Measurements from ENCODE around the gene PIGC. TPM values are rescaled to one million over a fixed set of nuclear protein-coding genes. Genes with fewer than 3 reads are reported as not detected.
A peak's percentile ranks its signal among the peaks of the same experiment; 100 is the strongest.

The PIGC gene
- total and polyA plus RNA-seq, 12 donors: 19.7 to 33.6 (median 25.2) TPM

DNA sequence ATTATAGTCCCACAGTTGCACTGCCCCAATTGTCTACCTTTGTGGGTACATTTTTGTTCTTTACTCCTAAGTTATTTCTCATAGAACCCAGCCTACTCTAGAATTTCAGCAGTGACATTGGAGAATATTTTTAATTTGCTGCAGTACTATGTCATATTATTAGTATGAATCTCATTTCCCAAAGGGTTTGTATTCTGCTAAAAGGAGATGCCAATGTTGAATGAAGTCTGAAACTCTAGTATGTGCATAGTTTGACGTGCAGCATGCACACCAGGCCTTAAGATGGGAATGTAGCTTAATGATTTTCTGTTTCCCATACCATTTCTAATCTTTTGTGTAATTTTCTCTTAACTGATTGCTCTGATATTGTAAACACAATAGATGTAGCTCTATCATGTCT is 33.8 kb downstream of the PIGC start:
- intact Hi-C loops (cut with DNase I): no loop called here
- no peak for DNase-seq
- Histone ChIP-seq H3K27ac (no peak overlapping the region), H3K27me3 (no peaks in the 10 kb centered on the region), H3K4me3 (no peak overlapping the region), H3K36me3 (replicated peaks in 1 of 2) (no peaks in the 10 kb centered on the region), H3K9me3 (replicated peaks in 1 of 3) (no peaks in the 10 kb centered on the region), H3K4me1 (replicated peaks in 1 of 2) (no peaks in the 10 kb centered on the region)
- no peak for TF ChIP-seq POLR2A (IDR thresholded peaks at IDR 0.05)
- TF ChIP-seq, protein P1, sequence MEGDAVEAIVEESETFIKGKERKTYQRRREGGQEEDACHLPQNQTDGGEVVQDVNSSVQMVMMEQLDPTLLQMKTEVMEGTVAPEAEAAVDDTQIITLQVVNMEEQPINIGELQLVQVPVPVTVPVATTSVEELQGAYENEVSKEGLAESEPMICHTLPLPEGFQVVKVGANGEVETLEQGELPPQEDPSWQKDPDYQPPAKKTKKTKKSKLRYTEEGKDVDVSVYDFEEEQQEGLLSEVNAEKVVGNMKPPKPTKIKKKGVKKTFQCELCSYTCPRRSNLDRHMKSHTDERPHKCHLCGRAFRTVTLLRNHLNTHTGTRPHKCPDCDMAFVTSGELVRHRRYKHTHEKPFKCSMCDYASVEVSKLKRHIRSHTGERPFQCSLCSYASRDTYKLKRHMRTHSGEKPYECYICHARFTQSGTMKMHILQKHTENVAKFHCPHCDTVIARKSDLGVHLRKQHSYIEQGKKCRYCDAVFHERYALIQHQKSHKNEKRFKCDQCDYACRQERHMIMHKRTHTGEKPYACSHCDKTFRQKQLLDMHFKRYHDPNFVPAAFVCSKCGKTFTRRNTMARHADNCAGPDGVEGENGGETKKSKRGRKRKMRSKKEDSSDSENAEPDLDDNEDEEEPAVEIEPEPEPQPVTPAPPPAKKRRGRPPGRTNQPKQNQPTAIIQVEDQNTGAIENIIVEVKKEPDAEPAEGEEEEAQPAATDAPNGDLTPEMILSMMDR (IDR thresholded peaks at IDR 0.05): peak in 1 of 6 experiments; percentile 5
- 91 to 100% (median 92%) methylated on average over 1 of the region's 1 CpG for WGBS, 4 donors

DNA sequence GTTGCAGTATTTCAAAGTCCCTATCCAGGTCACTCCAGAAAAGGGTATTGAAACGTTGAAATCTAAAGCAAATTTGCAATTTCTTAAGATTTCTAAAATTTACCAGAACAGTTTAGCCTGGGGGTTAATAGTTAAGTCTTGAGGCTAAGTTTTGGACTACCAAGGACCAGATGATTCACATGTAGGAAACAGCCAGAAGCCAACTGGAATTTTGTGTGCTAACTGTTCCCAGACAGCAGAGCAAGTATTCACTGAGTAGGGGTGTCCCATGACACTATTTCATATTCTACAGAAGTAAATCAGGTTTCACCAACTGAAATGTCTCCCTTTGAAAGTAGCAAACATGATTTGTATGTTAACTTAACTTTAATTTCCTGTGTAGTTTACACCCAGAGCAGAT is 34.9 kb downstream of the PIGC start:
- H3K9me3 ChIP-seq (replicated peaks in 1 of 3): no peaks in the 10 kb centered on the region
- no peaks in the 10 kb centered on the region for H3K27me3 ChIP-seq
- WGBS, 4 donors: 91 to 96% (median 92%) methylated on average over 1 of the region's 1 CpG
- intact Hi-C loops (cut with DNase I): loop anchor here (10.0 kb wide), 2 partner anchors 404 to 414 kb away; no protein-coding TSS in a partner anchor
- no peak for DNase-seq
- TF ChIP-seq, protein P1 (IDR thresholded peaks at IDR 0.05): no peak
- no peak for TF ChIP-seq POLR2A (IDR thresholded peaks at IDR 0.05)
- no peak overlapping the region for H3K4me3 ChIP-seq
- H3K27ac ChIP-seq: no peak overlapping the region
- no peaks in the 10 kb centered on the region for H3K36me3 ChIP-seq (replicated peaks in 1 of 2)
- no peaks in the 10 kb centered on the region for H3K4me1 ChIP-seq (replicated peaks in 1 of 2)

DNA sequence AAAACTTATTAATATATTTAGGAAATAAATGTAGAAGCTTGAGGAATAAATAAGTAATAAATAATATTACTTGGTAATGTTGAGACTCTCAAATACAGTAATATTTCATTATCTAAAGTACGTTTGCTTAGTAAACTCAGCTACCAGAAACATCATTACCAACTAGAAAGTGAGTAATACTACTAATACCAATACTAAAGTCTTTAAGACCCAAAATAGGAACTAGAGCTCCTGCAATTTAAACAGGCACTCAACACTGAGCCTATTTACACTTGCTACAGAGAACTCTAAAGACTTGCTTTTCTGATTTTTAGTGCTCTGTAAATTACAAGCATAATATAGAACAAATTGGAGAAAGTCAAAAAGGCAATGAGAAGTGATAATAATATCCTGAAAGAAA is 36.9 kb downstream of the PIGC start:
- Histone ChIP-seq H3K4me3 (no peak overlapping the region), H3K9me3 (replicated peaks in 1 of 3) (no peaks in the 10 kb centered on the region), H3K27me3 (no peaks in the 10 kb centered on the region), H3K36me3 (replicated peaks in 1 of 2) (no peaks in the 10 kb centered on the region), H3K27ac (no peak overlapping the region), H3K4me1 (replicated peaks in 1 of 2) (peaks cover 0 to 14% of the 10 kb centered on the region in 2 donors)
- TF ChIP-seq POLR2A (IDR thresholded peaks at IDR 0.05): no peak
- TF ChIP-seq, protein P1 (IDR thresholded peaks at IDR 0.05): no peak
- intact Hi-C loops (cut with DNase I): loop anchor here (10.0 kb wide), 2 partner anchors 402 to 412 kb away; no protein-coding TSS in a partner anchor
- no peak for DNase-seq
- WGBS, 4 donors: 85 to 97% (median 95%) methylated on average over 1 of the region's 1 CpG

DNA sequence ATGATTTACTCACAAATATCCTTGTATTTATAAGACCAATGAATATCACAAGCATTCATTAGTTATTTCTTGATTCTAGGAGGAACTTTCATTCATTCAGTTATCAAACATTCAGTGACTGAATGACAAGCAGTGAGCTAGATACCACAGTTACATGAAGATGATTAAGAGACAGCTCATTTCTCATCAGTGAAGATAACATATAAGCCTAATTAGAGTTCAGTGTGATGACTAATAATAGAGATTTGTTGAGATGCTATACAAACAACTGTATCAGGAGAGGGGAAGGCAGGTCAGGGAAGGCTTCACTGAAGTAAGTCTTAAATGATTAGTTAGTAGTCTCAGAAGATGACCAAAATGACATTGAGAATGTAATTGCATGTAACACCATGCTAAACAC is 38.0 kb downstream of the PIGC start:
- no peak overlapping the region for H3K4me3 ChIP-seq
- H3K9me3 ChIP-seq (replicated peaks in 1 of 3): no peaks in the 10 kb centered on the region
- no peak for DNase-seq
- no peak overlapping the region for H3K27ac ChIP-seq
- peaks cover 0 to 14% of the 10 kb centered on the region in 2 donors for H3K4me1 ChIP-seq (replicated peaks in 1 of 2)
- H3K27me3 ChIP-seq: no peaks in the 10 kb centered on the region
- TF ChIP-seq POLR2A (IDR thresholded peaks at IDR 0.05): no peak
- TF ChIP-seq, protein P1 (IDR thresholded peaks at IDR 0.05): no peak
- no peaks in the 10 kb centered on the region for H3K36me3 ChIP-seq (replicated peaks in 1 of 2)
- intact Hi-C loops (cut with DNase I): loop anchor here (10.0 kb wide), 2 partner anchors 401 to 411 kb away; no protein-coding TSS in a partner anchor

Measured in adrenal gland (tissue), 12 donors.